ENCODE data around the gene MAPT.

DNA sequence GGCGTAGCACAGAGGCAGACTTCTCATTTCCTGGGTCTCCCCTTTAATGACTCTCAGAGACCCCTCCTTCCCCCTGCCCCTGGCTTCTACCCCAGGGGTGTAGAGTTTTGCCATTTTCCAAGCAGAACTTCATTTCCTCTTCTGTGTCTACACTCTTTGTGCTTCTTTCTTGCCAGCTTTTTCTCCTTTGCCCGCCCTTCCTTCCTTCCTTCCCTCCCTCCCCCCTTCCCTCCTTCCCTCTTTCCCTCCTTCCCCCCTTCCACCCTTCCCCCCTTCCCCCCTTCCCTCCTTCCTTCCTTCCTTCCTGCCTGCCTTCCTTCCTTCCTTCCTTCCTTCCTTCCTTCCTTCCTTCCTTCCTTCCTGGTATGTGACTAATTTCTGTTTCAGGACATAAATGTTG lies 47.0 kb downstream of the MAPT start:
- TF ChIP-seq, protein P1, sequence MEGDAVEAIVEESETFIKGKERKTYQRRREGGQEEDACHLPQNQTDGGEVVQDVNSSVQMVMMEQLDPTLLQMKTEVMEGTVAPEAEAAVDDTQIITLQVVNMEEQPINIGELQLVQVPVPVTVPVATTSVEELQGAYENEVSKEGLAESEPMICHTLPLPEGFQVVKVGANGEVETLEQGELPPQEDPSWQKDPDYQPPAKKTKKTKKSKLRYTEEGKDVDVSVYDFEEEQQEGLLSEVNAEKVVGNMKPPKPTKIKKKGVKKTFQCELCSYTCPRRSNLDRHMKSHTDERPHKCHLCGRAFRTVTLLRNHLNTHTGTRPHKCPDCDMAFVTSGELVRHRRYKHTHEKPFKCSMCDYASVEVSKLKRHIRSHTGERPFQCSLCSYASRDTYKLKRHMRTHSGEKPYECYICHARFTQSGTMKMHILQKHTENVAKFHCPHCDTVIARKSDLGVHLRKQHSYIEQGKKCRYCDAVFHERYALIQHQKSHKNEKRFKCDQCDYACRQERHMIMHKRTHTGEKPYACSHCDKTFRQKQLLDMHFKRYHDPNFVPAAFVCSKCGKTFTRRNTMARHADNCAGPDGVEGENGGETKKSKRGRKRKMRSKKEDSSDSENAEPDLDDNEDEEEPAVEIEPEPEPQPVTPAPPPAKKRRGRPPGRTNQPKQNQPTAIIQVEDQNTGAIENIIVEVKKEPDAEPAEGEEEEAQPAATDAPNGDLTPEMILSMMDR (conservative IDR thresholded peaks at IDR 0.05; ENCODE audit: low read depth, low read length) = no peak
- TF ChIP-seq EZH2 (IDR thresholded peaks at IDR 0.05; ENCODE audit: low read length, unreplicated experiment) = no peak

Measured in PC-3 (cell line).